Astrocyte (in vitro differentiated cells and primary cell): ENCODE data around the gene SMIM33.

Experiments
- EZH2 ChIP-seq: IDR thresholded peaks from 2 replicates; pipeline ENCODE4 v1.6.1; 2012; ENCODE audit warnings: mild to moderate bottlenecking, low read length, inconsistent platforms; ENCODE audit not compliant: insufficient read depth
- TF ChIP-seq, protein P1 (sequence below): IDR thresholded peaks from 2 replicates; pipeline ENCODE4 v1.5.1; 2011; ENCODE audit warnings: low read depth, mild to moderate bottlenecking, inconsistent platforms, low read length, moderate library complexity; ENCODE audit not compliant: insufficient read depth

DNA sequence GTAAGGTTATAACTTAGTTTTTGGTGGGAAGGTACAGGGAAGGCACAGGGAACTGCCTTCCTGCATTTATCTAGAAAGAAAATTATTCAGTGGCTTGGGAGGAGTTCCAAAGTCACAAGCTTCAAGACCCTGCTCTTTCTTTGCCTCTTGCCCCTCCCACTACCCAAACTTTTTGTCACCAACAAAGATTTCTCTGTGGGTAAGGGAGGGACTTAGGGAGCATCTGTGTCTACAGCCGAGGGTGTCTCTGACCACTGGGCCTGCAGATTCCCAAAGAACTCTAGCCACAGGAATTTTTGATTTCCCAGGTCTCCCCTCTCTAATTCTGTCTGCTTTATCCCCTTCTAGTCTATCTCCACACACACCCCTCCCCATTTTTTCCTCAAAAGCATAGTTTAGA is 10.3 kb upstream of the SMIM33 start:
- TF ChIP-seq, protein P1, sequence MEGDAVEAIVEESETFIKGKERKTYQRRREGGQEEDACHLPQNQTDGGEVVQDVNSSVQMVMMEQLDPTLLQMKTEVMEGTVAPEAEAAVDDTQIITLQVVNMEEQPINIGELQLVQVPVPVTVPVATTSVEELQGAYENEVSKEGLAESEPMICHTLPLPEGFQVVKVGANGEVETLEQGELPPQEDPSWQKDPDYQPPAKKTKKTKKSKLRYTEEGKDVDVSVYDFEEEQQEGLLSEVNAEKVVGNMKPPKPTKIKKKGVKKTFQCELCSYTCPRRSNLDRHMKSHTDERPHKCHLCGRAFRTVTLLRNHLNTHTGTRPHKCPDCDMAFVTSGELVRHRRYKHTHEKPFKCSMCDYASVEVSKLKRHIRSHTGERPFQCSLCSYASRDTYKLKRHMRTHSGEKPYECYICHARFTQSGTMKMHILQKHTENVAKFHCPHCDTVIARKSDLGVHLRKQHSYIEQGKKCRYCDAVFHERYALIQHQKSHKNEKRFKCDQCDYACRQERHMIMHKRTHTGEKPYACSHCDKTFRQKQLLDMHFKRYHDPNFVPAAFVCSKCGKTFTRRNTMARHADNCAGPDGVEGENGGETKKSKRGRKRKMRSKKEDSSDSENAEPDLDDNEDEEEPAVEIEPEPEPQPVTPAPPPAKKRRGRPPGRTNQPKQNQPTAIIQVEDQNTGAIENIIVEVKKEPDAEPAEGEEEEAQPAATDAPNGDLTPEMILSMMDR, result no peak
- TF ChIP-seq EZH2, result no peak
